GM21515 (cell line): ENCODE data around the gene SYT2.
"Not testable (repeated sequence)": the region's sequence is repeated elsewhere in the genome, so short reads cannot be mapped to it uniquely, and the experiment has no call there.

Experiments used
- ATAC-seq: cut with Tn5 transposase; IDR thresholded peaks from one replicate; pipeline ENCODE4 v1.9.1; 2021; ENCODE audit not compliant: unreplicated experiment

Gene SYT2

DNA sequence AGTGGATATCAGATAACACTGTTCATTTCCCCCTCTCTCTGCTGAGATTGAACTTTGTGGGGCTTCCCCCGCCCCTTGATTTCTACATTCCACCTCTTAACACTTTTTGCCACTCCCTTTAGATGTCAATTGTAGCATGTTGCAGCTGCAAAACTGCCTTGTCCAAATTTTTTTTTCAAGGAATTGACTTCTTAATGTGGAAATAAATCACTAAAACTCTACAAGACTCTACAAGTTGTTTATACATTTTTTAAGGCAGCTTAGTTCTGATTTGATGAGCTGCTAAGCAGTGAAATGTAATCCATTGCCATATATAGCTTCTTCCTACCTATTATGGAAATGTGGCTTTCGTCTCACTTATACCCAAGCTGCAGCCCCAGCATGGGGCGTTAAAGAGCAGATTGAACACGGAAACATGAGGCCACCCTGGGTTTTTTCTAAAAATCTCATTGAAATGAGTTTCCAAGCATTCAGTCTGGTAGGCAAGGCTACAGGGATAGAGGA is 132.2 kb downstream of the SYT2 start:
- no peak for ATAC-seq

DNA sequence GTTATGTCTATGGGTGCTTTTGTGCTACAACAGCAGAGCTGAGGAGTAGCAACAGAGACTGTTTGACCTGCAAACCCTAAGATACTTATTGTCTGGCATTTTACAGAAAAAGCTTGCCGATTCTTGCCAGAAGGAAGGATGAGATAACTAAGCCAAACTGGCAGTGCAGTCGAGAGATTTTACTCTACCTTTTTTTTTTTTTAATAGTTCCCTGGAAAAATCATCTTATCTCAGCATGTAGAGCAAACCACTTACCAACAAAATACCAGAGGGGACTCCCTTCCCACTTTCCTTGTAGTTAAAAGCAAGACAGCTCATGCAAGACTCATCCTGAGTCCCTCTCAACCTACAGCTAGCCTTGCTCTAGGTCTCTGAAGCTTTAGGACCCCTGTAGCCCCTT is 132.9 kb downstream of the SYT2 start:
- ATAC-seq: no peak

DNA sequence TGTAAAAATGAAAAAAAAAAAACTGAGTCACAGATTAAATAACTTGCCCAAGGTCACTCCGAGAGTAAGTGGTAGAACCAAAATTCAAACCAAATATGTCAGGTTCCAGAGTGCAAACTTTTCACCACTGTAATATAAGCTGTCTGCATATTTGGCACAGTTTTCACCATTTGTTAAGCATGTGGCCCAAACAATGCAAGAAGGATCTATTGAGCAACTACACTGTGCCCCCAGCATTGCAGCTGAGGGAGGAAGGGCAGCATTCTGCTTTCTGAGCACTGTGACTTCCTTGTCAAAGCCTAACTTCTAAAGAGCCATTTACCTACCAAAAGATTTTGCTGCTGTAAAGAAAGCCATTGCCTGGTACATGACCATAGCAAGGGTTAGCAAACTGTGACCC is 133.4 kb downstream of the SYT2 start:
- ATAC-seq: no peak

DNA sequence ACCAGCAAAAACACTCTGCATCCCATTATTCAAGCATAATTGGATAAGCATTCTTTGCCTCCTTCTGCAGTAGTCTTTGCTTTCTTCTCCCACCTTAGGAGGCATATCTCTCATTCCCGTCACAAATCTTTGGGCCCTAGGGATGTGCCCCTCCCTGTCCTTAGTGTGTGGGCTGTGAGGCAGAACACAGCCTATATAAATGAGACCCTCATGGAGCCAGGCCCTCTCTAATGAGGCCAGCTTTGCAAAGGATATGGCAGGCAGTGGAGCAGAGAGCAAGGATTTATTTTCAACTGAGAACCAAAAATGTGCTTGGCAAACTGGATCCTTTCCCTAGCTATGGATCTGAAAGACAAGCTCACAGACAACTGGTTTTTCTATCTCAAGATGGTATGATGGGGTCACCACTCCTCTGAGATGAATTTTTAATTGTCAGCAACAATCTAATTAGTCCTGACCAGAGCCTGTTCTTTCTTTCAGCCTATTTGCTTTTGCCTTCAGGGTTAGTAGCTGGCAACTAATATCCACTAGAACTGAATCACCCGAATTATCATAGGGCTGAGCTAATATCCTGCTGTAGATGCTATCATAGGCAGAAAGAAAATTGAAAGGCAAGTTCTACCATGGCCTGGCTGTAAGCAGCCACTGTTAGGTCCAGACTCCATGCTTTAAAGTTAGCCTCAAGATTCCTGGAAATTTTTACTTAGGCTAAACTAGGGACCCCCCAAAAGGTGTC is 134.2 kb downstream of the SYT2 start:
- no peak for ATAC-seq

DNA sequence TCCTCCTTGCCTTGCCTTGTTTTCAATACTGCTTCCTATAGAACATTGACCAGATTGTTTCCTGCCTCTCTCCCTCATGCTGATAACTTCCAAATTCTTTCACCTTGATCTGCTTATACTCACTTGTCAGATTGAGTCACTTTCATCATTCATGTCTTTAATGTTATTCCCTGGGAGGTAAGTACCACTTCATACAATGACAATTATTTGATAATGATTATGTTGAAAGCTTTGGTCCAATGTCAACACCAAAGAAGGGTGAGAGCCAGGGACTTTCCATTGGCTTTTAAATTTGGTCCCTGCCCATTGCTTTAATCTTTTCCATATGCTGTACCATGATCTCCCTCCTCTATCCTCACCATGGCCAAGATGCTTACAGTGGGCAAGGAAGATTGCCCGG is 137.4 kb downstream of the SYT2 start:
- ATAC-seq: no peak

DNA sequence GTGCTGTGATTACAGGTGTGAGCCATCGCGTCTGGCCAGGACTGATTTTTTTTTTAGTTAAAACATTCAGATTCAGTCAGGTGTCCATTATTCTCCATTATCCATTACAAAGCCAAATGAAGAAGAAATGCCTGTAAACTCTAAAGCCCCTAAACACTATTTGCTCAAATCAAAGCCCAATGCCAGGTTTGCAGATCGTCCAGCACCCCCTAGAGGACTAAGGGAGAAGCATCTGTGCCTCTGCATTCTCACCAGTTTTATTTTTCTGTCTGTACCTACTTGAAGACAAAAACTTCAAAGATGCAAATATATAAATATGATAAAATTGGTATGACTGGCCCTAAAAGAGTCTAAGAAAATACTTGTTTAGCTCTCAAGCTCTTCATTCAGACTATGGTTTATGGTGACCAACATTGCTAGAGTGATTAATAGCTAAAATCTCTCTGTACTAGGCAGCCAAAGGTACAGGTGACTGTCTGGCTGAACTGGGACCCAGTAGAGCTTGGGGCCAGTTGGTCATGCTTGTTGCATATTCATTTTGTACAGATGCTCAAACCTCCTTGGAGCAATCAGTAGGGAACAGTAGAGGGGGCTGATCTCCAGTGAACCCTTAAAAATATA is 138.4 kb downstream of the SYT2 start:
- ATAC-seq: no peak

DNA sequence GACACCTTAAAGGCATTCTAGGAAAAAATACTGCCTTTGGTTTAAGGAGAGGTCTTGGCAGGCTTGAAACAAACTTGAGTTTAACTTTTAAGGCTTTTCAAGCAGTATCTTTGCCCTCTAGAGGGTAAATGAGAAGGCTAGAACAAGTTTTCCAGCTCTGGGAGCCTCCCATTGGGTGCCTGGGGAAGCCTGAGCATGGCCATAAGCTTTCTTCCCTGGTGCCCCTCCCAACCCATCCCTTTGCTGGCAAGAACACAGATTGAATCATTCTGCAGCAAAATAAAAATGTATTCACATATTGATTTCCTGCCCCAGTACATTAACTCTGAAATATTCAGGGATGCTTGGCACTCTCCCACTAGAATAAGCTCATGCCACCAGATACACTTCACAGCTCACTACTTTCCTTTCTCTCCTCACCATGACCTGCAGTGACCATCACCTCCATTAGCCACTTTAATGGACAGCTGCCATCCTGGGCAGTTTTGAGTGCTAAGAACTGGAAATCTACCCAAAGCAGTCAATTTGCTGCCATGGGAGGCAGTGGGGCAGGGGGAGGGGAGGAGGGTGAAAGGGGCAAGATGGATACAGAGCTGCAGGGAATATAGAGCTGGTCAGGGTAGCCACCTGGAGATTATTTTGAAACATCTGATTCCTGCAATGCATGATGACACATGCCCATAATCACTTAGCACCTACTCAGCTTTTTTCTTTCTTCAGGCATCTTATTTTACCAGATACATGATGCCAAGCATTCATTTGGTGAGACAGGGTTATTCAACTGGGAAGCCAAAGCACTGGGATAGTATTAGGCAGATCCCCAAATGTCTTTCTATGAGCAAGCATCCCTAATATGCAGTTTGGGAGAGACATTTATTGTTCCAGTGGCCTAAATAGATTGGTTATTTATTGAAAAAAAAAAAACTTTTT is 140.6 kb downstream of the SYT2 start:
- no peak for ATAC-seq

DNA sequence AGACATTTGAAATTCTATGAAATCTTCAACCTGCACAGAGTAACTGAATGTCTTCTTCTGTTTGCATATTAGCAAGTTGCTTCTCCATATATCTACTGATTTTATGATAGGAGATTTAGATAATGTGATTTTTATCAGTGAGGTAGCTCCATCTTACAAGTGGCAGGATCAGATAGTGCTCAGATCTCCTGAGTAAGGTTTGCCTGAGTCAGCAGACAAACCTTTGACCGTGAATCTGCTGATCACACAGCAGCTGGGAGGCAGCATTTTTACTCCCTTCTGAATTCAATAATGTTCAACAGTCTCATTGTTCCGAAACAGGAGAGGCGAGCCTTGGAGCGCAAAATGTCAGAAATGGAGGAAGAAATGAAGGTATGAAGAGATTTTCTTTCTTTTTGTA is 141.4 kb downstream of the SYT2 start:
- no peak for ATAC-seq

DNA sequence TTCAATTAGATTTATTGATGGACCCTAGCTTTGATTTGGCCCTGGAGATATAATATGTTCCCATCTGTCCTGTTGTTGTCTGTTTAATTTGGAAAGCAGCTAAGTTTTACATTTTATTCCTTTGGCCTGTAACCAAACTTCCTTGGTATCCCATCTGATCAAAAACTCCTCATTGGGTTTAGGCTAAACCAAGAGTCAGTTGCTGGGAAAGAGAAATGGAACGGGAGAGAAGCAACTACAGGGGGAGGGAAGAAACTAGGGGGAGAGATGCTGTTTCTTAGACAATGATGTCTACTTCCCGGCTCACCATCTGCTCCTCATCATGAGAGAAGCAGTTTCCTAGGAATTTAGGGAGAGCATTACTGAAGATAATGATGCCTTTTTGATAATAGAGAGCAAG is 141.8 kb downstream of the SYT2 start:
- ATAC-seq: no peak

DNA sequence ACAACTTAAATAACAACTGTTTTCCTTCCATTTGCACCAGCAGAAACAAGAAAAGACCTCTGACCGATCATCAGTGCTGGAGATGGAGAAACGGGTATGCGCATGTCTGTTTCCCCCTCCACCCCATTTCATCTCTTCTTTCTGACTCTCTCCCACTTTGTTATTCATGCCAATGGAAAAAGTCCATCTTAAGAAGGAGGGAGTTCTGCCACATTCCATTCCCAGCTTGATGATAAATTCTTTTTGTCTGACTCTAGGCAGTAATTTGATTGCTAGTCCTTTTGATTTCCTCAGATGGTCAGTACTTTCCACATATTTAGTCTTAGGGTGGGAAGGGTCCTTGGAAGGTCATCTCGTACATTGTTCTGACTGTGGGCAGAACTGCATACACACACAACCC is 142.5 kb downstream of the SYT2 start:
- no peak for ATAC-seq

DNA sequence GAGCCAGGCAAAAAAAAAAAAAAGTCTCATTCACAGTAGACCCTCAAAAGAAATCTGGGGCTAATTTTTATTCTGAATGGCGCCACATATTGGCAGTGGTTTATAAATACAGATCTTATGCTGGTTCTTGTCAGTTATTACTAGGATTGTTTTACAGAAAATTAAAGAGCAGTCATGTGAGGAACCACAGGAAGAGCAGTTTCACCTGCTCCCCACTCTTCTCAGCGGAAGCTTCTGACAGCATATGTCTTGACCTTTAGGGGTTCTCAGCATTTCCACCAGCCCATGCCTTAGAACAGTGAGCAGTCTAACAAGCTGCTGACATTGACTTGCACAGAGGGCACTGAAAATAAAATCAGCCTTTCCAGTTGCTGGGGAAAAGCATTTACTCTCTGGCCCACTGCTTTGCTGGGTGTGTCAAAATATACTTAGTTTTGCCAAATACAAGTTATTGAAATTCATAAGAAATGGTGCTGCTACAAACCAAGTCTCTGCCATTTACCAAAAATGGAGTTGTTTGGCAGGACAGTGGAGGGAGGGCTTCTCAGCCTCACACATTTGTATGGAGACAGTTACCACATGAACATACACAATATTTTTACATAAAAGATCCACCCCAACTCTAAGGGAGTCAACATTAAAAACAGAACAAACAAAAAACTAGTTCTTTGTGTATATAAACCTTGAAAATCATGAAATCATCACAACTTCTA is 144.2 kb downstream of the SYT2 start:
- peak; percentile 84 for ATAC-seq

DNA sequence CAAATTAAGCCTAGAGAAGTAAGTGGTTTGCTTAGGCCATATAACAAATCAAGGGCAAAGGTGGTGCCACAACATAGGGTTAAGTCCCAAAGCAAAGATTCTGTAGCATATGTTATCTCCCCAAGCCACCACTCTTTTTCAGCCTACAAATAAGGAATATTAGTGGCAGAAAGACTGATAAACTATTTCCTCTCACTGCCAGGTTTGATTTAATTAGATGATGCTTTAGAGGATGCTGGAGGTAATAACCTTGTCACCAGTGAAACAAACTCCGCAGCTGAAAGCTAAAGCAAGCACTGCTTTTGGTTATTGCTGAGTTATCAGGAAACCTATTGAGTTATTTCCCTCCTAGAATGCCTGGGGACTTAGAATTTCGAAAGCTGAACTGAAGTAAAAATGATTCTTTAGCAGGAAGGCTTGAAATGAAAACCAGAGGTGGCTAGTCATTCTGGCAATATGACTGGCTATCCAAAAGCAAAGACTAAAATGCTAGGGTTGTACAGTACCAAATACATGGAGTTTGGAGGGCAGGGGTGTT is 145.2 kb downstream of the SYT2 start:
- no peak for ATAC-seq

DNA sequence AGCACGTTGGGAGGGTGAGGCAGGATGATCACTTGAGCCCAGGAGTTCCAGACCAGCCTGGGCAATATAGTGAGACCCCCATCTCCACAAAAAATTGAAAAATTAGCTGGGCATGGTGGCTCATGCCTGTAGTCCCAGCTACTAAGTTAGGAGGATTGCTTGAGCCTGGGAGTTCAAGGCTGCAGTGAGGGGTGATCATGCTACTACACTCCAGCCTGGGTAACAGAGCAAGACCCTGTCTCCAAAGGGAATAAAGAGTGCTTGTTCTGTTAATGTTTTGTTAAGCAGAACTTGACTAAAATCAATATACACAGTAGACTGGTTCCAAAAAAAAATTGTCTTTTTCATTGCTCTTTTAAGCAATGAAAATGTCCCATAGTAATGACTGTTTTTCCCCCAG is 146.4 kb downstream of the SYT2 start:
- ATAC-seq: no peak

DNA sequence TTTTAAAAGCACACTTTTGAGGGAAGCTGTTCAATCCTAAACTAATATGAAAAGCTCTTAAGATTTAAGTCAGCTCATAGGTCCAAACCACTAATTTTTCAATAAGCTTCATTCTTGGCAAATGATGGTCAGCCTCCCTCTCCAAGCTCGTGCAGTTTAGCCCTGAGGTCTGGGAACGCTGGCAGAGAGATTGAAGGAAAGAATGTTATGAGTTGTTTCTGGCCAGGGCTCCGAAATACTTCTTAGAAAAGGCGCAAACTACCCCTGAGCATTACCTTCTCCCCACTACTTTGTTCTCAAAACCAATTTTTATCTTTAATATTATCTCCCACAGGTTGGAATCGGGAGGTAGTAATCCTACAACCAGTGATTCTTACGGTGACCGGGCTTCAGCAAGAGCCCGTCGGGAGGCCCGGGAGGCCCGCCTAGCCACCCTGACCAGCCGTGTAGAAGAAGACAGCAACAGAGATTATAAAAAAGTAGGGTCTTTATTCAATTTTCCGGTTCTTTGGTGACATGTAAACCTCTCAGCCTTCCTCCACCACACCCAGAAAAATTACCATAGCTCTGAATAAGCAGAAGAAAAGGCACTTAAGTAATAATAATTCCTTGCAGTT is 147.7 kb downstream of the SYT2 start:
- no peak for ATAC-seq

DNA sequence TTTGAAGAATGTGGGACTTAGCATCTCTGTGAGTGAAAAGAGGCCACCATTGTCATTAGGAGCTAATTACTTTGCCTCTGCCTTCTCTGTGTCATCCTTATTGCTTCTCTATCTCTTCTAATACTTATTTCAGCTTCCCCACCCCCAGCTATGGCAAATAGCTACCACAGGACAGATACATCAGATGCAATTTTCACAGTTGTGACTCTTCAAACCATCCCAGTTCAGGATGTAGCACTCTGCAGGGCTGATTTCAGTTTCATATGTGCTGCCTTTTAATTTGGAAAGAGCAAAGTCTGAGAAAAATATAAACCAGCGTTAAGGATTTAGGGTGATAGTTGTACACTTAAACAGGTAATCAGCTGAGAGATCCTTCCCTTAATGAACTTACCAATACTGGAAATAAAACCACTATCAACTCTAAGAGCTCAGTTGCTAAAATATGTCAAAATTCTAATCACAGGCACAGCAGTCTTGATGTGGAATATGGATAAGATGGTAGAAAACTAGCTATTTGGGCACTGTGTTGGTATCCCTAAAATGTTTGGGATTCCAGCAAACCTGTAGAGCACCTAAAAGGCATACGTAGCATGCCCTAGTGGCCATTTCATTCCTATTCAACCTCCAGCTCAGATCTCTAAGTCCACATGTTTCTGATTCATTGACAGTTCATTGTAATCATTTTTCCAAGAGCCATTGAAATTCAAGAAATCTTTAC is 148.4 kb downstream of the SYT2 start:
- ATAC-seq: no peak

DNA sequence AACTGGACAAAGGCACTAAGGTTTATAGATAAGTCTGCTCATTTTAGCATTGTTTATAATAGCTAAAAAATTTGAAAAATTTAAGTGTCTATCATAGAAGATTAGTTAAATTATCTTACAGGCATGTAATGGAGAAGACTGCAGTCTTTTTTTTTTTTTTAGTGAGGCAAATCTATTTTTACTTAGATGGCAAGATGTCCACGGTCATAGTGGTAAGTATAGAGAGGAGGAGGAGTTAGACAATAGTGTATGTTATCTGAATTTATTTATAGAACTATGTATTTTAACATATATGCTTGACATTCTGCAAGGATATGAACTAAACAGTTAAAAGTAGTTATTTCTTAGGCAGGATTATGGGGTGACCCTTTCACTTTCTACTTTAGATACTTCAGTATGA is 149.0 kb downstream of the SYT2 start:
- ATAC-seq: no peak

DNA sequence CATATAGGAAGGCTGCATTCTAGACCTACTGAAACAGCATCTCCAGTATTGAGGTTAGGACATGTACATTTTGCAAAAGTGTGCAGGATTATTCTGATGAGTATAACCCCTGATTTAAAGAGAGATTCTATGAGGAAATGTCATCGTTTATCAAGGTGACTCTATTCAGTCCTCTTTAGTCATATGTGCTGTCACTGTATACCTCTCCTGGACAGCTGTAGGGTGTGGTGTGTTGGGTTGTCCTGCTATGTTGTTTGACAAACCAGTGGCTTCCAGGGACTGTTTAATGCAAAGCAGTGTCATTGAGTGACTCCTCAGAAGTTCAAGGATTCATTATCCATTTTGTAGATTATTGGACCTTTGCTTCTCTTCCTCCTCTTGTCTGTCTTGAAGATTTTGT is 152.6 kb downstream of the SYT2 start:
- ATAC-seq: not testable (repeated sequence)

DNA sequence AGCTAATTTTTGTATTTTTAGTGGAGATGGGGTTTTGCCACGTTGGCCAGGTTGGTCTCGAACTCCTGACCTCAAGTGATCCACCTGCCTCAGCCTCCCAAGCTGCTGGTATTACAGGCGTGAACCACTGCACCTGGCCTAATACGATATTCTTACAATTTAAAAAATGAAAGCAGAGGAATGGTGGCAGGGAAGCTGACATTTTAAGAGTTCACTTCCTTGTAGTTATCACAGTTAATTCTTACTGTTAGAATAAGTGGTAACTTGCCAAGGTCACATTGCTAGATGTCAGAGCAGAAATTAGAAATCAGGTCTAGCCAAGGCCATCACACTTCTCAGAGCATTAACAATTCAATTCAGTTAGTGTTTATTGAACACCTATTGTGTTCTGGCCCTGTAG is 154.2 kb downstream of the SYT2 start:
- ATAC-seq: not testable (repeated sequence)

DNA sequence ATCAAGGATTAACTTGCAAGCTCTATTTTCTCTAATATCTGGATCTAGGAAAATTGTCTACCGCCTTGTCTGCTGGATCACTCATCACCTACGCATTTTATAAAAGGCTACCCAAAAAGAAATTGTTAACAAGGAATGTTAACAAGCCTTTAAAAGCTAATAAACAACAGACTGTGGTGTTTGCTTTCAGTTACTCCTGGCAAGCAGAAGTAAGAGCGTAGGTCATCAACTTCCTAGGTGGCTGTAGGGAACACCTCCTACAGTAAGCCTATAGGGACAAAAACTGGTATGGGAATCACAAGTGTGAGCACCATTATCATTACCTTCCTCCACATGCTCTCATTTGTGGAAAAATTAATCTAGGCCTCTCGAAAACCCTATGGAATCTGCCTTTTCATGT is 155.6 kb downstream of the SYT2 start:
- not testable (repeated sequence) for ATAC-seq

DNA sequence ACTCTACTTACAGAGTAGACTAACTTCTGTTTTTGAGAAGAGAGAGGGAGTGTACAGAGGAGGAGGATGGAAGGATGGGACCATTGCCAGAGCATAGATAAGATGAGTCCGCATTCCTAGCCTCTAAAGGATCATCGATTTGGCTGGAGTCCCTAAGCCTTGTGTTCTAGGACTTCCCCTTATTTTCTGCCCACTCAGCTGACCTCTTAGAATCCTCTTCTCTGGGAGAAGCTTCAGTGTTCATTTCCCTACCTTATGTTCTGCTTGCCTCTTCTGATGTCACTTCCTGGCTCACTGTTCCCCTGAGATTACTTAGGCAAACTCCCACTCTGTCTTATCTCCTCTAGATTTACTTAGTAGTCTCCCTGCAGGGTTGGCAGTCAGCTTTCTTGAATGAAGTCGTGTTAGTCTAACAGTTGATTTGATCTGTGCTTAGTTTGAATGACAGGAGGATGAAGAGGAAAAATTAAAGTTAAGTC is 156.7 kb downstream of the SYT2 start:
- no peak for ATAC-seq
